Stimulated activated CD4-positive, alpha-beta T cell treated with anti-CD3 and anti-CD28 coated beads, Interleukin-15, amount 100 ng/mL, for 48 hours (primary cell): ENCODE measurements around the gene SQSTM1.
"Not testable (repeated sequence)": the region's sequence is repeated elsewhere in the genome, so short reads cannot be mapped to it uniquely, and the experiment has no call there.

Source experiments
- DNase-seq, 2 donors: peaks; one replicate each; pipeline ENCODE4 v3.0.0-alpha.2; 2020; ENCODE audit warnings: low read depth in 2 of 2

The SQSTM1 gene

GRCh38 chr5:179858586-179859427 lies 38.1 kb downstream of the SQSTM1 start, which contains the start of gene MRNIP:
MRNIP (minus strand) TSS chr5:179858817; CDS start chr5:179858796, 21 bp downstream.
- DNase-seq: peak; percentile 83 to 88

GRCh38 chr5:179860301-179860700 lies 39.6 kb downstream of the SQSTM1 start:
- DNase-seq: no peak

- no peak for DNase-seq
These were observed 41.6 kb downstream of the SQSTM1 start for GRCh38 chr5:179862296-179862695.

GRCh38 chr5:179862891-179863290 lies 42.2 kb downstream of the SQSTM1 start:
- no peak for DNase-seq

DNA sequence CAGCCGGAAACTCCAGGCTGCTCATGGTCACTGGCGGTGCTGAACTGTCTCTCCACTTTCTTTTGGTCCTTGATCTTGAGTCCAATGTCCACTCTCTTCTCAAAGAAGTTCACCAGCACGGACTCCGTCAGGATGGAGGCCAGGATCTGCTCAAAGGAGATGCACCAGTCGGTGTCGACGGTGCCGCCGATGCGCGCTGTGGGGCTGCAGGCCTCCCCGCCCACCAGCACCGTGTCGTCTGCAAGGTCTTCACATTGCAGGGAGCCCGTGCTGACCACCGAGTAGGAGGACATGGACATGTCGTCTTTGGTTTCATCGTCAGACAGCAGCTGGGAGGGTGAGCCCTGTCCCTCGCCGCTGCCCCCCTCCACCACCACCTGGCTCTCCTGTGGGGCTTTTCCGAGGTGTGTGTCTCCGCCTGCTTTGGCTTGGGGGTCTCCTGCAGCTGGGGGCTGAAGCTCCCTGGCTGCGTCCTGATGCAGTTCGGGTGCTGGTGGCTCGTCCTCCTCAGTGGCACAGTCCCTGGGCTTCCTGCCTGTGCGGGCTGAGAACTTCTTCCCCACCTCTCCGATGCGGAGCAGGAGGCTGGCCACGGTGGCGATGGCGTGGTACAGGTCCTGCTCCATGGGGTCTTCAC lies 42.9 kb downstream of the SQSTM1 start:
- no peak for DNase-seq

DNA sequence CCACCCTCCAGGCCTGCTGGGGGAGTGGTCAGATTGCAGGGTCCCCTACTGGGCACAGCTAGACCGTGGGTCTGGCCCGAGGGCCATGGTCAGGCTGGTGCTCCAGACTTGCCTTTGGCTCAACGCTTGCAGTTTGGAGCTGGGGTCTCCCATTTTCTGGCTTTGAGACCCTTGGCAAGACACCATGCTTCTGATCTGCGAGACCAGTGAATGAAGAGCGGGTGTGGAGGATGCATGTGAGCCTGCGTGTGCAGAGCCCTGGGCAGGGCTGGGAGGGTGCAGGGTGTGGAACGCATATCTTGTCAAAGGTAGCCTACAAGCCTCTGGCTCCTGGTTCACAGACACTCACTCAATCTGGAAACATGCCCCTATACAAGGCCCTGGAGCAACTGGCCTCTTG lies 44.0 kb downstream of the SQSTM1 start:
- DNase-seq: no peak

GRCh38 chr5:179865491-179866240 lies 45.0 kb downstream of the SQSTM1 start:
- DNase-seq: no peak

DNA sequence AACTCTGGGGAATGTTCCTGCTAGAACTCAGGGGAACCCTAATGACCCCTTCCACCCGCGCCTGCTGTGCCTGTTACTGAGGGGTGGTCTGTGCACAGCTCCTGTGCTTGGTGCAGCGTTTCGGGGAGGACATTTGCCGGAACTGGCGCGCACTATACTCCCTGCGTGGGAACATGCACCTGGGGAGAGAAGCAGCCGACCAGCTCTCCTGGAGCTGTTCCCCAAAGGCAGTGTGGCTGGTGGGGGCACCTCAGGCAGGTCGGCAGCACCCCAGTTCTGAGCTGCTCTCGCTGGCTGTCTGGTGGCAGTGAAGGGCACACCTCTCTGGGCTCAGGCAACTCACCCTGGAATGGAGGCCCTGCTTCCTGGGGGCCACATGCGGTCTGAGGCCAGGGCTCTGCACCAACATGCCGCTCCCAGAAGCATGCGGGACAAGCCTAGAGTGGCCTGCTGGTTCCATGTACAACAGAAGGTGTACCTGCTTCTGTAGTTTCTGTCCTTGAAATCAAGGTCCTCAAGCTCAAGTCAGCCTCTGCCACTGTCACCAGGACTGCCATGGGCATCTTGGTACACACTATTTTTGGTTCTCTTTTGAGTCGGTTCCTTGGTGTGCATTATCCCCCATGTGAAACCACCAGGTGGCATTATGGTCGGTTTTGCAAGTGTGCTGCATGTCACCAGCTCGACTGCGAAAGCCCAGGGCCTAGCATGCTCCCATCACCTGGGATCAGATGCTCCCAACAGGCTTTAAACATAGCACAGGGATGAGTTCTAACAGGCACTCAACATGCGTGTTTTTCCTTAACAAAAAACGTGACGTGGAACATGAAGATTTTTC lies 45.8 kb downstream of the SQSTM1 start:
- DNase-seq: peak in 1 of 2 donors; percentile 9

DNA sequence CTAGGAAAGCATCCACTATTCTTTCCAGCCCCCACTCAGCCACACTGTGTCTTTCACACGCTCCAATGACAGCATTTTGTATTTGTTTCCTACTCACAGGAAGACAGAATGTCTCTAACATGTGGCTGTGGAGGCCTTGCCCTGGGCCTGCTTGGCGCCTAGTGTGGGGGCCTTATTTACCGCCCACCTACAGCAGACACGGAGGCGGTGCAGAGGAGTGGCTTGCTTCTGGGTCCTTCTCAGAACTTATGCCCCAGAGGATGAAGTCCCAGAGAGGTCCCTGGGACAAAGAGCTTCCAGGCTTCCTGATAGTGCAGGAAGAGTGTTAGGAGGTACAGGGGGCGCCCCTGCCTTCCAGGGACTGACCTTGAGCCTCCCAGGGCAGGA lies 46.4 kb downstream of the SQSTM1 start:
- no peak for DNase-seq

GRCh38 chr5:179867476-179867875 lies 46.8 kb downstream of the SQSTM1 start:
- no peak for DNase-seq

- DNase-seq: no peak
These were observed 47.8 kb downstream of the SQSTM1 start for GRCh38 chr5:179868541-179868940.

GRCh38 chr5:179869101-179869500 lies 48.4 kb downstream of the SQSTM1 start:
- no peak for DNase-seq

GRCh38 chr5:179869641-179870402 lies 49.1 kb downstream of the SQSTM1 start:
- no peak for DNase-seq

DNA sequence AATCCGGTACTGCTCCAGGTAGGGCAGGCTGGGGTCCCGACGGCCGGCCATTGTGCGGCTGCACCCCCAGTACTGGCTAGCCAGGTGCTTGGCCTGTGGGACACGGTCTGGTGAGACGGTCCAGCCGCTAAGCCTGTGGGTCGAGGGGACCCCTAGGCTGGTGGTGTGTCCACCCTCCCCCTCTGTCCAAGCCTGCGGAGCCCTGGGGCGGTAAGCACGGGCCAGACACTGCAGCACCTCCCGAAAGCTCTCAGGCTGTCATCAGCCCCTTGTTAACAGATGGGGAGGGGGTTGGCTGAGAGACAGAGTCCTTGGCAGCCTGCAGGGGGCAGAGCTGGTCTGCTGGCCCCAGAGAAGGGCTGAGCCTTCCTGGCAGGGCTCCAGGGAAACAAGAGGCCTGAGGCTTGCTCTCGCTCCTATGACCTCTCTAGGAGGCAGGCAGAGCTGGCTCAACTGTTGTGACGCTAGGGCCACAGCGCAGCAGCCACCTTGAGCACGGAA lies 49.7 kb downstream of the SQSTM1 start:
- no peak for DNase-seq

DNA sequence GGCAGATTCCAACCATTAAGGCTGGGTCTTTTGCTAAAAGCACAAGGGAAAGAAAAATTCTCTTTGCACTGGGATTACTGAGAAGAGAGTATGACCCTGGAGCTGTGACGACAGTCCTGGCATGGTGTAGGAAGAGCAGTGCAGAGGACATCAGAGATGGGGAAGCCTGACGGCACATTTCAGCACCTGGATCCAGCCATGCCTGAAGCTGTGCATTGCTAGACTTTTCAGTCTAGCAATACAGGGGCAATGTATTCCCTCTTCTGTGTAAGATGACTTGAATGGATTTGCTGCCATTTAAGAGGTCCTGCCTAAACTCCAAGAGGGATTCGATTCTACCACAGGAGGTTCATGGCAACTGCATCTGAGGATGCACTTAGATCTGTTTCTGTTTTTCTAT lies 50.2 kb downstream of the SQSTM1 start:
- DNase-seq: no peak

GRCh38 chr5:179871533-179871932 lies 50.8 kb downstream of the SQSTM1 start:
- not testable (repeated sequence) for DNase-seq

DNA sequence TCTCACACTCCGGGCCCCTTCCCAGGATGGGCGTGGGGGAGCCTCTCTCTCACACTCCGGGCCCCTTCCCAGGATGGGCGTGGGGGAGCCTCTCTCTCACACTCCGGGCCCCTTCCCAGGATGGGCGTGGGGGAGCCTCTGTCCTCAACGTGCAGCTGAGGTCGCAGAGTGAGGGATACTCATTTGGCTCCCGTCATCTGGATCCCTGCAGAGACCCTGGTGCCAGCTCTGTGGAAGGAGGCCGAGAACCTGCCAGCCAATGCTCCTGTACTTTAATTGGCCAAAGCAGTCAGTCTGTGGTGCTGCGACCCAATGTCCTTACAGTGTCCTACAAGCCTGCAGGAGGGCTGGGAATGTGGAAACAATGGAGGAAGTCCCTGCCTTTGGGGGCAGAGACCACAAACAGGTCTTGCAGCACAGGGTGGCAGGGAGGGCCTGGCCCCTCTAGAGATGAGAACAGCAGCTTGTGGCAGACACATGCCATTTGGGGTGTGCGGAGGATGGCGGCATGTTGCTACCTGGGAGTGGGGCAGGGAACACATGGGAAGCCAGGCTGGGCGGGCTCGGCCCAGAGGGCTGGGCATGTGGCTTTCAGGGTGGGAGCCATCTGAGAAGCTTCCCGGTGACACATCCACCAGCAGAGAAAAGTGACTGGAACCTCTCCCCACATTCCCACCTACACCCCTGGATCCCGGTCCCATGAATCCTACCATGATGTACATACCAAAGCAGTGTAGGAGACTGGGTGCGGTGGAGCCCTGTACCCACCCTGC lies 51.5 kb downstream of the SQSTM1 start:
- no peak for DNase-seq

DNA sequence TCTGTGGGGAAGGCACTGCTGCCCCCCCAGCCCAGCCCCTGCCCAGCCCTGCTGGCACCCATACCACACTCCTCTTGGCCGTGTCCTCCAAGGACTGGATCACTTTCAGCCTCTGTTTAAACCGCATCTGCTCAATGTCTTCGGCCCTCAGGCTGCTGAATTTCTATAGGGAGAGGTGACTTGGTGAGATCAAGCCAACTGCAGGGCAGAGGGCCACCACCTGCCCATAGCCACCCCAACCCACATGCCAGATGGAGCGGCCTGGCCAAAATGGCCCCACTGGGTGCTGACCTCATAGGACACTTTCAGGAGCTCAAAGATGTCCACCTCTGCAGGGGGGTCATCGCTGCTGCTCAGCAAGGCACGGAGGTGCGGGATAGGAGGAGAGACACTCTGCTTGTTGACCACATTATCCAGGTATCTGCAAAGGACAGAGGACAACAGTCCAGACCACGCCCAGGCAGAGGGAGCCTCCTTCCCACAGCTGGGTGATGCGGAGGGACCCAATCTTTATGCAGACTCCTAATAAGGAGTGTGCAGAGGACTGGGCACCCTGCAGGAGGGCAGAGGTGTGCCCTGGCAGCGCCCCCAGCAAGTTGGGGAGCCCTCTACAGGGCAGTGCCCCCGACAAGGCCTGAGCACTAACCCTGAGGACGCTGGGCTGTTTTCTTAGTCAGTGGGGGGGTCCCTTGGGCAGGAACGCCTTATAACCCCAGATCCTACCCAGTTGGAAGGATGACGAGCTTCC lies 52.3 kb downstream of the SQSTM1 start:
- DNase-seq: no peak

DNA sequence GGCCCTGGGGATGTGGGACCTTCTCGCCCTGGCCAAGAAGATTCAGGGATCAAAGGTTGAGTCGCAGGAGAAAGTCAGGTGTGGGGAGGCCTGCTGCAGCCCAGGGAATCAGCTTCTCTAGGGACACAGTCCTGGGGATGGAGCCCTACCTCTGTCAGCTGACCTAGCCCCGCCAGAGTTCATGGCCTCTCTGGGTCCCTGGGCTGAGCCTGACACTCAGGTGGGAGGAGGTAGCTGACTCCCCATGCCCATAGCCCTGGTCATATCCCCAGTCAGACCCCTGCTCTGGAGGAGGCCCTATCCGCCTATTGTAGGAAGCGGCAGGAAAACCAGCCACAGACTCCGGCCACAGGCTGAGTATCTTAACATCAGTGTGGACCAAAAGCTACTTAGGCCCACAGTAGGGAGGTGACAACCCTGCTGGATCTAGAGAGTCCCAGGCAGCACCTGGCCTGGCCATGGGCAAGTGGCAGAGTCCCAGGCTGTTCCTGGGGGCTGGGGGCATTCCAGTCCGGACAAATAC lies 52.9 kb downstream of the SQSTM1 start:
- DNase-seq: no peak
